Thyroid gland (tissue), 4 donors: ENCODE data around the gene MTARC2. TPM values are rescaled to one million over a fixed set of nuclear protein-coding genes. Genes with fewer than 3 reads are reported as not detected.
A peak's percentile ranks its signal among the peaks of the same experiment; 100 is the strongest.

Experiments used
- DNase-seq, 2 donors: peaks; one replicate each; pipeline ENCODE4 v3.0.0-alpha.2; 2019
- H3K27ac ChIP-seq, 3 donors: fragments of 200-600 bp; sonication (generic); 1 replicate in 2 of 3; 2 replicates in 1 of 3; pipeline ENCODE4 v1.5.1; 2016 to 2019; ENCODE audit warnings: mild to moderate bottlenecking in 1 of 3, moderate library complexity in 1 of 3
- H3K27me3 ChIP-seq: fragments of 200-600 bp; sonication (generic); one replicate; pipeline ENCODE4 v1.5.1; 2019
- H3K36me3 ChIP-seq, 2 donors: fragments of 200-600 bp; sonication (generic); one replicate each; pipeline ENCODE4 v1.5.1; 2016 to 2019
- H3K4me1 ChIP-seq, 2 donors: fragments of 200-600 bp; sonication (generic); one replicate each; pipeline ENCODE4 v1.5.1; 2017 to 2019
- H3K4me3 ChIP-seq, 3 donors: fragments of 200-600 bp; sonication (generic); replicated peaks in 1 of 3; 1 replicate in 2 of 3; 2 replicates in 1 of 3; pipeline ENCODE4 v1.5.1; 2016; ENCODE audit warnings: mild to moderate bottlenecking in 1 of 3
- H3K9me3 ChIP-seq: fragments of 200-600 bp; sonication (generic); one replicate; pipeline ENCODE4 v1.5.1; 2017
- POLR2A ChIP-seq, 2 donors: fragments of 450-650 bp; IDR thresholded peaks; one replicate each; pipeline ENCODE4 v1.6.1; 2017; ENCODE audit warnings: antibody characterized with exemption in 2 of 2, mild to moderate bottlenecking in 2 of 2, moderate library complexity in 1 of 2
- WGBS, 2 donors: methylation state at CpG; one replicate each; pipeline ENCODE4 v1.1.5; 2017; 5-methylcytosine and 5-hydroxymethylcytosine counted together
- intact Hi-C: fragments of 100-400 bp; cut with DNase I; formaldehyde crosslinking; loops from one replicate; pipeline ENCODE4 v1.15.1; 2023
- total RNA-seq, 4 donors: library from RNA; depleted of rRNA; stranded (reverse); fragments of >200 nt; gene quantifications; one replicate each; pipeline ENCODE4 v1.2.3, GENCODE V29; 2016
- TF ChIP-seq, protein P1 (sequence below), 6 experiments: fragments of 200-600 bp in 3 of 6; fragments of 450-650 bp in 3 of 6; sonication (generic) in 3 of 6; IDR thresholded peaks; one replicate each; pipeline ENCODE4 v1.5.1; 2016 to 2019; ENCODE audit warnings: antibody characterized with exemption in 6 of 6, mild to moderate bottlenecking in 2 of 6, inconsistent platforms in 1 of 6, moderate library complexity in 1 of 6

Gene MTARC2
- total RNA-seq, 4 donors from 2014 or later: 69.5 to 81.3 (median 75.8) TPM

GRCh38 chr1:220828179-220828490 is 80.0 kb downstream of the MTARC2 start:
- peak; percentile 27 for DNase-seq
- Histone ChIP-seq H3K27me3 (no peaks in the 10 kb centered on the region), H3K4me3 (no peak overlapping the region), H3K4me1 (peaks cover 20 to 27% of the 10 kb centered on the region in 2 donors), H3K36me3 (no peaks in the 10 kb centered on the region), H3K9me3 (no peaks in the 10 kb centered on the region), H3K27ac (no peak overlapping the region)
- intact Hi-C loops: no loop called here
- no peak for TF ChIP-seq POLR2A (IDR thresholded peaks at IDR 0.05)
- TF ChIP-seq, protein P1, sequence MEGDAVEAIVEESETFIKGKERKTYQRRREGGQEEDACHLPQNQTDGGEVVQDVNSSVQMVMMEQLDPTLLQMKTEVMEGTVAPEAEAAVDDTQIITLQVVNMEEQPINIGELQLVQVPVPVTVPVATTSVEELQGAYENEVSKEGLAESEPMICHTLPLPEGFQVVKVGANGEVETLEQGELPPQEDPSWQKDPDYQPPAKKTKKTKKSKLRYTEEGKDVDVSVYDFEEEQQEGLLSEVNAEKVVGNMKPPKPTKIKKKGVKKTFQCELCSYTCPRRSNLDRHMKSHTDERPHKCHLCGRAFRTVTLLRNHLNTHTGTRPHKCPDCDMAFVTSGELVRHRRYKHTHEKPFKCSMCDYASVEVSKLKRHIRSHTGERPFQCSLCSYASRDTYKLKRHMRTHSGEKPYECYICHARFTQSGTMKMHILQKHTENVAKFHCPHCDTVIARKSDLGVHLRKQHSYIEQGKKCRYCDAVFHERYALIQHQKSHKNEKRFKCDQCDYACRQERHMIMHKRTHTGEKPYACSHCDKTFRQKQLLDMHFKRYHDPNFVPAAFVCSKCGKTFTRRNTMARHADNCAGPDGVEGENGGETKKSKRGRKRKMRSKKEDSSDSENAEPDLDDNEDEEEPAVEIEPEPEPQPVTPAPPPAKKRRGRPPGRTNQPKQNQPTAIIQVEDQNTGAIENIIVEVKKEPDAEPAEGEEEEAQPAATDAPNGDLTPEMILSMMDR (IDR thresholded peaks at IDR 0.05): no peak
- WGBS, 2 donors: 56 to 69% methylated on average over 4 of the region's 4 CpGs

DNA sequence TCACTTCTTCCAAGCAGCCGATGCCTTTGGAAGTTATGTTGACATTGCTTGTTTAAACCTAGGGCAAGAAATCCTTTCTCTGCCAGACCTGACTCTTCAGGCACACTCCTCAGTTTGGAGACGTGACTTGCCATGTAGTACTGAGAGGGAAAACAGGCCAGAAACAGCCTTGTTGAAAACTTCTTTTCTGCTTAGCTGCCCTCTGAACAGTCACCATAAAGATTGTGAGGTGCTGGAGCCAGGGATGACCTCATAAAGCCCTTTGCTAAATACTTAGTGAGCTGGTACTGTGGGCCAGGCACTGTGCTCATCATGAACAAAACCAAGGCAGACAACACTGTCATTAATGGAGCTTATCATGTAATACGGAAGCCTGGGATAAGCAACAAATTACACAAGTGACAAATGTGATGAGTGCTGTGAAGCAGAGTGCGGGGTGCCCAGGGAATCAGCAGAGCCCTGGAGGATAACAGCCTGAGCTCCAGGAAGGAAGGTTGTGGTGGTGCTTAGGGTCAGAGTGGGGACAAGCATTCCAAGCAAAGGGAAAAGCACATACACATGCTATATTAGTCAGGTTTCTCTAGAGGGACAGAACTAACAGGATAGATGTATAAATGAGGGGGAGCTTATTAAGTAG is 80.9 kb downstream of the MTARC2 start:
- Histone ChIP-seq H3K27ac (peak overlapping the region in 2 of 3 donors; percentile 6 to 28), H3K27me3 (no peaks in the 10 kb centered on the region), H3K4me3 (no peak overlapping the region), H3K36me3 (no peaks in the 10 kb centered on the region), H3K4me1 (peaks cover 20 to 27% of the 10 kb centered on the region in 2 donors), H3K9me3 (no peaks in the 10 kb centered on the region)
- peak; percentile 57 to 62 for DNase-seq
- TF ChIP-seq POLR2A (IDR thresholded peaks at IDR 0.05): no peak
- TF ChIP-seq, protein P1 (IDR thresholded peaks at IDR 0.05): no peak
- WGBS, 2 donors: 35 to 56% methylated on average over 4 of the region's 4 CpGs
- intact Hi-C loops: no loop called here

DNA sequence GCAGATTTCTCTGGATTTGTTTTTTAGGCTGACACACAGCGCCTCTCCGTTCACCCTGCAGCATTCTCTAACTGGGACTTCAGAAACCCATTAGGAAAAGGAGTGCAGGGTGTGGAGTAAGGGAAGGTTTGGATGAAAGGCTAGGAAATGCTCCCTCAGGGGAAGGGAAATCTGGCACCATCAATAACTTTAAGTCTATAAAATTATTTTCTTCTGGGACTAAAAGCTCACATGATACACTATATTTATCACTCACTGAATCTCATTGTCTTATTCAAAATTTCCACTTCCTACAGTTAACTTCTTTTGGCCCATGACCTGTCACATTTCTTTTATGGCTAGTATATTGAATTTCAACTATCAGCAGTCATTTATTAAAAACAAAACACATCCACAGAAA is 85.3 kb downstream of the MTARC2 start:
- Histone ChIP-seq H3K9me3 (no peaks in the 10 kb centered on the region), H3K27ac (no peak overlapping the region), H3K36me3 (no peaks in the 10 kb centered on the region), H3K4me3 (no peak overlapping the region), H3K27me3 (no peaks in the 10 kb centered on the region), H3K4me1 (peaks cover 12 to 16% of the 10 kb centered on the region in 2 donors)
- no peak for DNase-seq
- intact Hi-C loops: no loop called here
- WGBS, 2 donors: 82 to 92% methylated on average over 2 of the region's 2 CpGs
- no peak for TF ChIP-seq POLR2A (IDR thresholded peaks at IDR 0.05)
- TF ChIP-seq, protein P1 (IDR thresholded peaks at IDR 0.05): no peak

Other genes with a start within 250 kb of the MTARC2 start
- 10 to 100 TPM; 10.9 to 21.2 (median 14.4) TPM for gene MARK1, start 220.2 kb upstream of the MTARC2 start, total RNA-seq
- gene C1orf115, start 58.0 kb upstream of the MTARC2 start, total RNA-seq: 10 to 100 TPM; 24.3 to 41.4 (median 31.1) TPM
- 10 to 100 TPM; 44.0 to 96.5 (median 59.7) TPM for gene MTARC1, start 38.6 kb downstream of the MTARC2 start, total RNA-seq
- gene HLX, start 131.1 kb downstream of the MTARC2 start, total RNA-seq: 1 to 10 TPM; 3.1 to 5.1 (median 4.2) TPM